Stimulated activated CD8-positive, alpha-beta memory T cell treated with anti-CD3 and anti-CD28 coated beads, Interleukin-12 subunit alpha, Interleukin-12 subunit beta, amount 100 ng/mL, for 24 hours (primary cell): ENCODE data around the gene FAM181A.

Experiments
- DNase-seq: peaks from one replicate; pipeline ENCODE4 v3.0.0-alpha.2; 2020; ENCODE audit errors: extremely low read depth

Gene FAM181A

GRCh38 chr14:93903342-93904184 is 23.6 kb upstream of the FAM181A start:
- no peak for DNase-seq

GRCh38 chr14:93905623-93906022 is 21.5 kb upstream of the FAM181A start:
- DNase-seq, result no peak

GRCh38 chr14:93906341-93907329 is 20.5 kb upstream of the FAM181A start:
- no peak for DNase-seq

- DNase-seq, result no peak
Measured at GRCh38 chr14:93909429-93910128, 17.6 kb upstream of the FAM181A start.

GRCh38 chr14:93911975-93912615 is 15.0 kb upstream of the FAM181A start:
- DNase-seq, result no peak

- DNase-seq, result no peak
Measured at GRCh38 chr14:93912782-93913181, 14.4 kb upstream of the FAM181A start.

GRCh38 chr14:93914278-93914677 is 12.9 kb upstream of the FAM181A start:
- no peak for DNase-seq

GRCh38 chr14:93915070-93915705 is 12.0 kb upstream of the FAM181A start:
- no peak for DNase-seq

GRCh38 chr14:93915800-93916199 is 11.3 kb upstream of the FAM181A start:
- DNase-seq, result no peak

GRCh38 chr14:93916498-93916897 is 10.6 kb upstream of the FAM181A start:
- DNase-seq, result no peak

- DNase-seq, result no peak
Measured at GRCh38 chr14:93917141-93917540, 10.0 kb upstream of the FAM181A start.

- no peak for DNase-seq
Measured at GRCh38 chr14:93921001-93921806, 5.9 kb upstream of the FAM181A start.

GRCh38 chr14:93923626-93924025 is 3.5 kb upstream of the FAM181A start:
- no peak for DNase-seq

GRCh38 chr14:93924592-93925355 is 2.4 kb upstream of the FAM181A start:
- no peak for DNase-seq

GRCh38 chr14:93925374-93925895 is 1.7 kb upstream of the FAM181A start:
- DNase-seq, result no peak

GRCh38 chr14:93926245-93926872 is 785 bp upstream of the FAM181A start:
- DNase-seq, result no peak

- no peak for DNase-seq
Measured at GRCh38 chr14:93927800-93928145, 629 bp downstream of the FAM181A start.

- DNase-seq, result no peak
Measured at GRCh38 chr14:93928184-93929047, 1.3 kb downstream of the FAM181A start.
